ENCODE measurements around the gene SHISA6.

DNA sequence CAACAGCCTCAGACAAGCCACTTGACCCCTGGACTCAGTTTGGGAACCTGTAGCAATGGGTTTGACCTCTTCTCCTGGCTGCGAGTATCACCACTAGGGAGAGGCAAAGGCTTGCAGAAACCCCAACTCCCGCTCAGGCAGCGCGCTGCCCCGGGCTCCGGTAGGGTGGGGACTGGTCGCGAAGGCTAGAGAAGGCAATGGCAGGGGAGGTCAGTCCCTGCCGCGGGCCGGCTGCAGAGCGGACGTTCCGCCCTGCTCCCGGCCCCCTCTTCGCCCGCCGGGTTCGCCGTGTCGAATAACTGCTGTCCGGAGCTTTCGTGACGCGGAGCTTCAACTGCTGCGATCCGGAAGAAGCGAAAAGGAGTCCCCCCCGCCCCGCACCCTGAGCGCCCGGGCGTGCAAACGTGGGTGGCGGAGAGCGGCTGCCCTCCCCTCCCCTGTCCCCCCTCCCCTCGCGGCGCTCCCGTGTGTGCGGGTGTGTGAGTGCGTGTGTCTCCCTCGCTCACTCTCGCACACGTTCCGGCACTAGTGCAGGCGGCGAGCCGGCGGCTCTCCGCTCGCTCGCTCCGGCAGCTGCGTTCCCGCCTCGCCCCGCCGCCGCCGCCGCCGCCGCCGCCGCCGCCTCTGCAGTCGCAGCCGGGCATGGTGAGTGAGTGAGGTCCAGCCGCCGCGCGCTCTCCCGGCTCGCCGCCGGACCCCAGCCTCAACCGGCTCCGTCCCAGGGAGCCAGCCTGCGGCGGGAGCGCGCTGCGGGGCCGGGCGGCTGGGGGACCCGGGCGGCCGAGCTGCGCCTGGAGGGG lies 772 bp upstream of the SHISA6 start:
- TF ChIP-seq, protein P1, sequence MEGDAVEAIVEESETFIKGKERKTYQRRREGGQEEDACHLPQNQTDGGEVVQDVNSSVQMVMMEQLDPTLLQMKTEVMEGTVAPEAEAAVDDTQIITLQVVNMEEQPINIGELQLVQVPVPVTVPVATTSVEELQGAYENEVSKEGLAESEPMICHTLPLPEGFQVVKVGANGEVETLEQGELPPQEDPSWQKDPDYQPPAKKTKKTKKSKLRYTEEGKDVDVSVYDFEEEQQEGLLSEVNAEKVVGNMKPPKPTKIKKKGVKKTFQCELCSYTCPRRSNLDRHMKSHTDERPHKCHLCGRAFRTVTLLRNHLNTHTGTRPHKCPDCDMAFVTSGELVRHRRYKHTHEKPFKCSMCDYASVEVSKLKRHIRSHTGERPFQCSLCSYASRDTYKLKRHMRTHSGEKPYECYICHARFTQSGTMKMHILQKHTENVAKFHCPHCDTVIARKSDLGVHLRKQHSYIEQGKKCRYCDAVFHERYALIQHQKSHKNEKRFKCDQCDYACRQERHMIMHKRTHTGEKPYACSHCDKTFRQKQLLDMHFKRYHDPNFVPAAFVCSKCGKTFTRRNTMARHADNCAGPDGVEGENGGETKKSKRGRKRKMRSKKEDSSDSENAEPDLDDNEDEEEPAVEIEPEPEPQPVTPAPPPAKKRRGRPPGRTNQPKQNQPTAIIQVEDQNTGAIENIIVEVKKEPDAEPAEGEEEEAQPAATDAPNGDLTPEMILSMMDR (conservative IDR thresholded peaks at IDR 0.05; ENCODE audit: low read depth, low read length) = peak; percentile 55
- no peak for TF ChIP-seq EZH2 (IDR thresholded peaks at IDR 0.05; ENCODE audit: borderline replicate concordance, low read depth, low read length, poor library complexity, severe bottlenecking)

Measured in A673 (cell line).